ENCODE data around the gene NBPF26. TPM values are rescaled to one million over a fixed set of nuclear protein-coding genes. Genes with fewer than 3 reads are reported as not detected.
"Not testable (repeated sequence)": the region's sequence is repeated elsewhere in the genome, so short reads cannot be mapped to it uniquely, and the experiment has no call there.

The NBPF26 gene
- total and polyA plus RNA-seq, 2 of the 8 experiments (the other 6 are each of a cell fraction or from before 2014, with no cell fraction given), result 3.4 to 4.7 TPM

GRCh38 chr1:120680106-120680819, 43.5 kb upstream of the NBPF26 start:
- FAIRE-seq; H3K9ac ChIP-seq (replicated peaks in 1 of 4; ENCODE audit: extremely low read depth in 1 of 4, low read depth in 3 of 4, low read length in 3 of 4); H2BK12ac ChIP-seq (ENCODE audit: low read depth, low read length); H3K14ac ChIP-seq (ENCODE audit: insufficient read length); H3K23ac ChIP-seq (ENCODE audit: insufficient read length); H3K4me2 ChIP-seq (ENCODE audit: insufficient read depth in 1 of 2, low read depth in 2 of 2, low read length in 2 of 2); H3K79me1 ChIP-seq (ENCODE audit: low read depth, low read length); H3K4me1 ChIP-seq (replicated peaks in 1 of 4; ENCODE audit: control insufficient read depth in 3 of 4, insufficient read depth in 4 of 4, low read length in 3 of 4); H2BK120ac ChIP-seq (replicated peaks; ENCODE audit: low read depth, low read length); H2BK5ac ChIP-seq (ENCODE audit: low read depth, low read length); H3K23me2 ChIP-seq (ENCODE audit: low read depth, low read length); H2AK5ac ChIP-seq (ENCODE audit: low read depth, low read length); H3K4ac ChIP-seq (replicated peaks; ENCODE audit: insufficient read length, low read depth, low read length); CTCF ChIA-PET (ENCODE audit: partially characterized antibody); H3K27ac ChIP-seq (ENCODE audit: low read depth, low read length); H2BK20ac ChIP-seq (ENCODE audit: low read length); POLR2A ChIA-PET (ENCODE audit: partially characterized antibody); H3K36me3 ChIP-seq (ENCODE audit: control insufficient read depth in 2 of 4, insufficient read depth in 4 of 4, low read length in 3 of 4); H3K18ac ChIP-seq (ENCODE audit: extremely low read depth, low read length); H3K4me3 ChIP-seq (ENCODE audit: extremely low read depth in 1 of 4, insufficient read depth in 2 of 4, low read depth in 3 of 4, low read length in 4 of 4); H4K8ac ChIP-seq (ENCODE audit: extremely low read depth, insufficient read depth, low read length); H4K91ac ChIP-seq (replicated peaks; ENCODE audit: insufficient read length, low read length); H3K56ac ChIP-seq (replicated peaks; ENCODE audit: insufficient read length, low read depth, low read length); H4K20me1 ChIP-seq (replicated peaks in 1 of 2; ENCODE audit: control insufficient read depth in 1 of 2, insufficient read depth in 2 of 2, low read length in 2 of 2); H3K9me3 ChIP-seq (ENCODE audit: insufficient read depth in 2 of 2, low read depth in 1 of 2, low read length in 1 of 2); H3K79me2 ChIP-seq (ENCODE audit: control insufficient read depth in 1 of 2, insufficient read depth in 2 of 2, low read length in 2 of 2); H2BK15ac ChIP-seq (ENCODE audit: low read length); H4K5ac ChIP-seq (ENCODE audit: insufficient read length, low read depth, low read length); DNase-seq (ENCODE audit: low read depth in 1 of 2, low spot score in 2 of 2); H2AFZ ChIP-seq (ENCODE audit: low read length); H3K27me3 ChIP-seq (replicated peaks in 1 of 4; ENCODE audit: control insufficient read depth in 3 of 4, extremely low read depth in 1 of 4, insufficient read depth in 3 of 4, low read length in 3 of 4): not testable (repeated sequence)
- WGBS, 2 experiments (ENCODE audit: extremely low coverage in 1 of 2, insufficient coverage in 1 of 2, insufficient read length in 1 of 2, insufficient replicate concordance in 2 of 2, low coverage in 1 of 2, low lambda C conversion rate in 2 of 2, missing lambda C conversion rate in 1 of 2), result no CpG with 5 or more reads among the region's 2 CpGs

DNA sequence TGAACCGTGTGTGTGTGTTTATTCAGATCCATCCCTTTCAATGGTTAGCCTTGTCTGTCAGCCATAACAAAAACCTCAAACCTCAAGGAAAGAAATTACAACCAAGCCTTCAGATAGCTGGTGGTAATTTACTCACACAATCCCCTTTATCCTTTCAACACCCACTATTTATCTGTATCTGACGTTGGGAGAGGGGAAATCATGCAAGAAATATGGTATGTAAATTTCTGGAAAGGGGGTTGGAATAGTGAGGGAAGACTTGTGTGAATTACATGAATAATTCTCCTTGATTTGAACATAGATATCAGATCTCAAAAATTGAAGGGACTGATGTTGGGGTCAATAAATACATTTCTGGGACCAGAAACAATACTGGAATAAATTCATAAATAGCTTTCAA, 42.8 kb upstream of the NBPF26 start:
- H3K18ac ChIP-seq (ENCODE audit: extremely low read depth, low read length); H4K20me1 ChIP-seq (replicated peaks in 1 of 2; ENCODE audit: control insufficient read depth in 1 of 2, insufficient read depth in 2 of 2, low read length in 2 of 2); H3K23ac ChIP-seq (ENCODE audit: insufficient read length); POLR2A ChIA-PET (ENCODE audit: partially characterized antibody); H4K5ac ChIP-seq (ENCODE audit: insufficient read length, low read depth, low read length); H3K23me2 ChIP-seq (ENCODE audit: low read depth, low read length); H2BK15ac ChIP-seq (ENCODE audit: low read length); H3K79me1 ChIP-seq (ENCODE audit: low read depth, low read length); H4K8ac ChIP-seq (ENCODE audit: extremely low read depth, insufficient read depth, low read length); H2BK120ac ChIP-seq (replicated peaks; ENCODE audit: low read depth, low read length); H2BK12ac ChIP-seq (ENCODE audit: low read depth, low read length); FAIRE-seq; H3K9ac ChIP-seq (replicated peaks in 1 of 4; ENCODE audit: extremely low read depth in 1 of 4, low read depth in 3 of 4, low read length in 3 of 4); H2BK20ac ChIP-seq (ENCODE audit: low read length); H2BK5ac ChIP-seq (ENCODE audit: low read depth, low read length); H2AFZ ChIP-seq (ENCODE audit: low read length); H3K14ac ChIP-seq (ENCODE audit: insufficient read length); H3K27me3 ChIP-seq (replicated peaks in 1 of 4; ENCODE audit: control insufficient read depth in 3 of 4, extremely low read depth in 1 of 4, insufficient read depth in 3 of 4, low read length in 3 of 4); H3K79me2 ChIP-seq (ENCODE audit: control insufficient read depth in 1 of 2, insufficient read depth in 2 of 2, low read length in 2 of 2); H3K27ac ChIP-seq (ENCODE audit: low read depth, low read length); H3K4ac ChIP-seq (replicated peaks; ENCODE audit: insufficient read length, low read depth, low read length); H3K4me1 ChIP-seq (replicated peaks in 1 of 4; ENCODE audit: control insufficient read depth in 3 of 4, insufficient read depth in 4 of 4, low read length in 3 of 4); H3K56ac ChIP-seq (replicated peaks; ENCODE audit: insufficient read length, low read depth, low read length); CTCF ChIA-PET (ENCODE audit: partially characterized antibody); H3K36me3 ChIP-seq (ENCODE audit: control insufficient read depth in 2 of 4, insufficient read depth in 4 of 4, low read length in 3 of 4); H3K4me2 ChIP-seq (ENCODE audit: insufficient read depth in 1 of 2, low read depth in 2 of 2, low read length in 2 of 2); H4K91ac ChIP-seq (replicated peaks; ENCODE audit: insufficient read length, low read length); H3K9me3 ChIP-seq (ENCODE audit: insufficient read depth in 2 of 2, low read depth in 1 of 2, low read length in 1 of 2); DNase-seq (ENCODE audit: low read depth in 1 of 2, low spot score in 2 of 2); H2AK5ac ChIP-seq (ENCODE audit: low read depth, low read length); H3K4me3 ChIP-seq (ENCODE audit: extremely low read depth in 1 of 4, insufficient read depth in 2 of 4, low read depth in 3 of 4, low read length in 4 of 4): not testable (repeated sequence)
- no CpG with 5 or more reads among the region's 2 CpGs for WGBS, 2 experiments (ENCODE audit: extremely low coverage in 1 of 2, insufficient coverage in 1 of 2, insufficient read length in 1 of 2, insufficient replicate concordance in 2 of 2, low coverage in 1 of 2, low lambda C conversion rate in 2 of 2, missing lambda C conversion rate in 1 of 2)
